ENCODE measurements around the gene BIRC5.

The BIRC5 gene

GRCh38 chr17:78236362-78237127 lies 22.5 kb downstream of the BIRC5 start:
- no peak overlapping the region for H3K4me3 ChIP-seq (replicated peaks; ENCODE audit: low read depth, low read length)
- no peak for DNase-seq (ENCODE audit: low read depth)
- no peak for TF ChIP-seq CTCF (IDR thresholded peaks at IDR 0.05; ENCODE audit: low read length, missing control alignments)

- DNase-seq (ENCODE audit: low read depth), result no peak
- TF ChIP-seq CTCF (IDR thresholded peaks at IDR 0.05; ENCODE audit: low read length, missing control alignments), result no peak
- no peak overlapping the region for H3K4me3 ChIP-seq (replicated peaks; ENCODE audit: low read depth, low read length)
Observed at GRCh38 chr17:78237401-78238012, 23.5 kb downstream of the BIRC5 start.

GRCh38 chr17:78238823-78239488 lies 24.9 kb downstream of the BIRC5 start:
- DNase-seq (ENCODE audit: low read depth), result no peak
- H3K4me3 ChIP-seq (replicated peaks; ENCODE audit: low read depth, low read length), result no peak overlapping the region
- no peak for TF ChIP-seq CTCF (IDR thresholded peaks at IDR 0.05; ENCODE audit: low read length, missing control alignments)

- DNase-seq (ENCODE audit: low read depth), result no peak
- TF ChIP-seq CTCF (IDR thresholded peaks at IDR 0.05; ENCODE audit: low read length, missing control alignments), result no peak
- no peak overlapping the region for H3K4me3 ChIP-seq (replicated peaks; ENCODE audit: low read depth, low read length)
Observed at GRCh38 chr17:78239489-78239931, 25.5 kb downstream of the BIRC5 start.

- no peak for DNase-seq (ENCODE audit: low read depth)
- H3K4me3 ChIP-seq (replicated peaks; ENCODE audit: low read depth, low read length), result no peak overlapping the region
- no peak for TF ChIP-seq CTCF (IDR thresholded peaks at IDR 0.05; ENCODE audit: low read length, missing control alignments)
Observed at GRCh38 chr17:78240012-78240655, 26.1 kb downstream of the BIRC5 start.

- no peak for TF ChIP-seq CTCF (IDR thresholded peaks at IDR 0.05; ENCODE audit: low read length, missing control alignments)
- no peak overlapping the region for H3K4me3 ChIP-seq (replicated peaks; ENCODE audit: low read depth, low read length)
- no peak for DNase-seq (ENCODE audit: low read depth)
Observed at GRCh38 chr17:78240839-78241238, 26.8 kb downstream of the BIRC5 start.
